ENCODE results near the gene NDUFS8.

GRCh38 chr11:68039526-68040086 is 9.1 kb downstream of the NDUFS8 start:
- TF ChIP-seq EP300 (IDR thresholded peaks at IDR 0.05): no peak
- no peak for TF ChIP-seq CTCF (IDR thresholded peaks at IDR 0.05)
- TF ChIP-seq POLR2AphosphoS5 (IDR thresholded peaks at IDR 0.05): no peak
